ENCODE measurements around the gene DCAF11. TPM values are rescaled to one million over a fixed set of nuclear protein-coding genes. Genes with fewer than 3 reads are reported as not detected.

Gene DCAF11
- total and polyA plus RNA-seq, 2 of the 13 experiments (the other 11 are each of a cell fraction or from before 2014, with no cell fraction given): 150 to 257 TPM

DNA sequence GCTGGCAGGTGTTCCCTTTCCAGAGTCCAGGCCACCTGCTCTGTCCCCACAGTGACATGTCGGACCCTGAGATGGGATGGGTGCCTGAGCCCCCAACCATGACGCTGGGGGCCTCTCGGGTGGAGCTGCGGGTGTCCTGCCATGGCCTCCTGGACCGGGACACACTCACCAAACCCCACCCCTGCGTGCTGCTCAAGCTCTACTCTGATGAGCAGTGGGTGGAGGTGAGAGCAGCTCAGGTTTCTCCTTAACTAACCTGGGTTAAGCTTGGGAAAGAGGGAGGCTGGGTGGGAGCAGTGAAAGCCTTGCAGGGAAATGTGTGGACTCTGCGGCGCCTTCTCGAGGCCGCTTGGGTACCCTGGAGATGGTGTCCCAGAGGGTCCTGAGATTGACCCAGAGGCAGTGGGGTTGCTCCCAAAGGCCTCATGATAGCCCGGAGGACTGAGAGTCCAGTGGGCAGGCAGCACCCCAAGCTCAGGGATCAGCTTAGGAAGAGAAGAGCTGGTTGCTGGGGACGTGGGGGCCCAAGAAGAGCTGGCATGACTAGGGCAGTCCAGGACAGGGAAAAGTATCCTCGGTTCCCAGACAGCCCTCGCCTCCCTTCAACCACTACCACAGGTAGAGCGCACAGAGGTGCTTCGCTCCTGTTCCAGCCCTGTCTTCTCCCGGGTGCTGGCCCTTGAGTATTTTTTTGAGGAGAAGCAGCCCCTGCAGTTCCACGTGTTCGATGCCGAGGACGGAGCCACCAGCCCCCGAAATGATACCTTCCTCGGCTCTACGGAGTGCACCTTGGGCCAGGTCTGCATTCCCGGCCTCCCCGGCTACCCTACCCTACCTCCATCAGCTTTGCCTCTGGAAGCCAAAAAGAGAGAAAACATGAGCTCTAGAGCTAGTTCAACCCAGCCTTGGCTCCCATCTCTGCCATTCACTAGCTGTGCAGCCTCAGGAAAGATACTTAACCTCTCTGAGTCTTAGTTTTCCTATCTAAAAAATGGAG, 41.4 kb upstream of the DCAF11 start:
- H3K9ac ChIP-seq (ENCODE audit: insufficient read depth, low read depth, low read length): no peak overlapping the region
- no peaks in the 10 kb centered on the region for H3K9me3 ChIP-seq (ENCODE audit: low read length)
- POLR2A ChIA-PET: interaction anchor here (1.2 to 8.3 kb wide), 6 partner anchors 8 to 88 kb away, joined by 3 to 68 read pairs (median 5); partner anchors contain the start of genes DCAF11, IRF9, NRL and PCK2
- intact Hi-C loops (cut with micrococcal nuclease; ENCODE audit: unreplicated experiment): no loop called here
- H3K27me3 ChIP-seq (ENCODE audit: control insufficient read depth in 1 of 2, insufficient read depth in 2 of 2, low read length in 2 of 2): peaks cover 13 to 66% of the 10 kb centered on the region in 2 experiments
- FAIRE-seq: no peak
- no peaks in the 10 kb centered on the region for H4K20me1 ChIP-seq (ENCODE audit: insufficient read depth, low read length)
- no peak for ATAC-seq
- WGBS (ENCODE audit: low lambda C conversion rate): 64% methylated on average over 26 of the region's 26 CpGs
- CTCF ChIA-PET (ENCODE audit: low intra/inter-chr PET ratio, low total read pairs): no interaction called here
- H2AFZ ChIP-seq (ENCODE audit: low read length): no peak overlapping the region
- H3K36me3 ChIP-seq (replicated peaks in 1 of 2; ENCODE audit: control insufficient read depth in 1 of 2, insufficient read depth in 2 of 2, low read length in 2 of 2): no peaks in the 10 kb centered on the region
- peaks cover 38% of the 10 kb centered on the region for H3K4me1 ChIP-seq (ENCODE audit: insufficient read depth, low read length)
- in situ Hi-C loops (cut with HindIII; ENCODE audit: extremely low pct_ligation_motif_present, low pct_unique_long_range_greater_than_20kb): no loop called here
- H3K4me3 ChIP-seq (replicated peaks in 1 of 3; ENCODE audit: insufficient read depth in 1 of 3, low read depth in 2 of 3, low read length in 3 of 3): no peak overlapping the region
- no peak for DNase-seq (ENCODE audit: low spot score)
- H3K79me2 ChIP-seq (ENCODE audit: insufficient read depth, low read length): no peaks in the 10 kb centered on the region
- no TSS peak for BruUV-seq (replicated peaks)
- no peak overlapping the region for H3K4me2 ChIP-seq (ENCODE audit: low read depth, low read length)
- H3K27ac ChIP-seq (ENCODE audit: extremely low read length, insufficient read depth, low read length): no peak overlapping the region
- TF ChIP-seq EED (CRISPR knock-in tag; IDR thresholded peaks at IDR 0.05): 0 out of 2 replicates have a peak, but pooled peaks have one; percentile 38
- no peak for TF ChIP-seq ZNF75D (CRISPR knock-in tag; IDR thresholded peaks at IDR 0.05; ENCODE audit: borderline replicate concordance)
- TF ChIP-seq ZNF34 (CRISPR knock-in tag; IDR thresholded peaks at IDR 0.05; ENCODE audit: borderline replicate concordance): no peak
- TF ChIP-seq, protein P1, sequence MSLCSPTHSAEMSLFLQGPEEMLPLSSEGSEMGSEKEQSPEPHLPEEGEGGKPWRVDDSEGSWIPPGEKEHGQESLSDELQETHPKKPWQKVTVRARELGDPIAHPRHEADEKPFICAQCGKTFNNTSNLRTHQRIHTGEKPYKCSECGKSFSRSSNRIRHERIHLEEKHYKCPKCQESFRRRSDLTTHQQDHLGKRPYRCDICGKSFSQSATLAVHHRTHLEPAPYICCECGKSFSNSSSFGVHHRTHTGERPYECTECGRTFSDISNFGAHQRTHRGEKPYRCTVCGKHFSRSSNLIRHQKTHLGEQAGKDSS (CRISPR knock-in tag; IDR thresholded peaks at IDR 0.05; ENCODE audit: borderline replicate concordance, low read depth): peak; percentile 17; the same call in 1 of the 2 replicates
- 0 out of 2 replicates have a peak, but pooled peaks have one; percentile 55 for TF ChIP-seq ZMYM3 (CRISPR knock-in tag; IDR thresholded peaks at IDR 0.05)
- no peak for TF ChIP-seq TP53 (CRISPR knock-in tag; conservative IDR thresholded peaks at IDR 0.05)
- TF ChIP-seq, protein P2, sequence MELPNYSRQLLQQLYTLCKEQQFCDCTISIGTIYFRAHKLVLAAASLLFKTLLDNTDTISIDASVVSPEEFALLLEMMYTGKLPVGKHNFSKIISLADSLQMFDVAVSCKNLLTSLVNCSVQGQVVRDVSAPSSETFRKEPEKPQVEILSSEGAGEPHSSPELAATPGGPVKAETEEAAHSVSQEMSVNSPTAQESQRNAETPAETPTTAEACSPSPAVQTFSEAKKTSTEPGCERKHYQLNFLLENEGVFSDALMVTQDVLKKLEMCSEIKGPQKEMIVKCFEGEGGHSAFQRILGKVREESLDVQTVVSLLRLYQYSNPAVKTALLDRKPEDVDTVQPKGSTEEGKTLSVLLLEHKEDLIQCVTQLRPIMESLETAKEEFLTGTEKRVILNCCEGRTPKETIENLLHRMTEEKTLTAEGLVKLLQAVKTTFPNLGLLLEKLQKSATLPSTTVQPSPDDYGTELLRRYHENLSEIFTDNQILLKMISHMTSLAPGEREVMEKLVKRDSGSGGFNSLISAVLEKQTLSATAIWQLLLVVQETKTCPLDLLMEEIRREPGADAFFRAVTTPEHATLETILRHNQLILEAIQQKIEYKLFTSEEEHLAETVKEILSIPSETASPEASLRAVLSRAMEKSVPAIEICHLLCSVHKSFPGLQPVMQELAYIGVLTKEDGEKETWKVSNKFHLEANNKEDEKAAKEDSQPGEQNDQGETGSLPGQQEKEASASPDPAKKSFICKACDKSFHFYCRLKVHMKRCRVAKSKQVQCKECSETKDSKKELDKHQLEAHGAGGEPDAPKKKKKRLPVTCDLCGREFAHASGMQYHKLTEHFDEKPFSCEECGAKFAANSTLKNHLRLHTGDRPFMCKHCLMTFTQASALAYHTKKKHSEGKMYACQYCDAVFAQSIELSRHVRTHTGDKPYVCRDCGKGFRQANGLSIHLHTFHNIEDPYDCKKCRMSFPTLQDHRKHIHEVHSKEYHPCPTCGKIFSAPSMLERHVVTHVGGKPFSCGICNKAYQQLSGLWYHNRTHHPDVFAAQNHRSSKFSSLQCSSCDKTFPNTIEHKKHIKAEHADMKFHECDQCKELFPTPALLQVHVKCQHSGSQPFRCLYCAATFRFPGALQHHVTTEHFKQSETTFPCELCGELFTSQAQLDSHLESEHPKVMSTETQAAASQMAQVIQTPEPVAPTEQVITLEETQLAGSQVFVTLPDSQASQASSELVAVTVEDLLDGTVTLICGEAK (IDR thresholded peaks at IDR 0.05): no peak
- TF ChIP-seq, protein P2 (CRISPR knock-in tag; IDR thresholded peaks at IDR 0.05): peak; percentile 51; the same call in 1 of the 2 replicates
- TF ChIP-seq, protein P3, sequence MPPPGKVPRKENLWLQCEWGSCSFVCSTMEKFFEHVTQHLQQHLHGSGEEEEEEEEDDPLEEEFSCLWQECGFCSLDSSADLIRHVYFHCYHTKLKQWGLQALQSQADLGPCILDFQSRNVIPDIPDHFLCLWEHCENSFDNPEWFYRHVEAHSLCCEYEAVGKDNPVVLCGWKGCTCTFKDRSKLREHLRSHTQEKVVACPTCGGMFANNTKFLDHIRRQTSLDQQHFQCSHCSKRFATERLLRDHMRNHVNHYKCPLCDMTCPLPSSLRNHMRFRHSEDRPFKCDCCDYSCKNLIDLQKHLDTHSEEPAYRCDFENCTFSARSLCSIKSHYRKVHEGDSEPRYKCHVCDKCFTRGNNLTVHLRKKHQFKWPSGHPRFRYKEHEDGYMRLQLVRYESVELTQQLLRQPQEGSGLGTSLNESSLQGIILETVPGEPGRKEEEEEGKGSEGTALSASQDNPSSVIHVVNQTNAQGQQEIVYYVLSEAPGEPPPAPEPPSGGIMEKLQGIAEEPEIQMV (CRISPR knock-in tag; IDR thresholded peaks at IDR 0.05; ENCODE audit: low read depth): 0 out of 2 replicates have a peak, but pooled peaks have one; percentile 2
- no peak for TF ChIP-seq THYN1 (CRISPR knock-in tag; IDR thresholded peaks at IDR 0.05; ENCODE audit: borderline replicate concordance, low read depth)
- TF ChIP-seq MAFG (CRISPR knock-in tag; IDR thresholded peaks at IDR 0.05): 0 out of 2 replicates have a peak, but pooled peaks have one; percentile 20
